ENCODE data around the gene PLEKHG4. TPM values are rescaled to one million over a fixed set of nuclear protein-coding genes. Genes with fewer than 3 reads are reported as not detected.

Gene PLEKHG4
- polyA plus RNA-seq, 1 experiment, result 25.2 TPM

DNA sequence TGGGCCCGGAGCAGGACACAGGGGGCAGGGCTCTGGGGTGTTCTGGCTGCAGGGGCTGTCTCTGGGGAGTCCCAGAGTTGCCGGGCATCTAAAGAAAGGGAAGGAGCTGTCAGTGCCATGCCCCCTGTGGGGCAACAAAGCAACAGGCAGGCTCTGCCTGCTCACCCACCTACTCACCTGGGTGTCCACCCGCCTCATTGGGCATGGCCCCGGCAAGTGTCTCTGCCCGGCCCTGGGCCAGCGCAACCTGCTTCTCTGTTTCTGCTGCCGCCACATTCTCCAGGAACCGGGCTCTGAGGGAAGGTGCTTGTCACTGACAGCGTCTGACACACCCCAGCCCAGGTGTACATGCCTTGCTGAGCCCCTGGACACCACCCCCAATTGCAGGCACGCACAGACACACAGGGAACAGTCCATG is 45.1 kb upstream of the PLEKHG4 start:
- Histone ChIP-seq H3K36me3 (ENCODE audit: control insufficient read depth, insufficient read depth, low read length) (peaks cover 56% of the 10 kb centered on the region), H3K27me3 (ENCODE audit: control insufficient read depth, insufficient read depth, low read length) (no peaks in the 10 kb centered on the region), H3K4me3 (ENCODE audit: low read depth, low read length) (no peak overlapping the region)
- POLR2A ChIA-PET, result no interaction called here
- CTCF ChIA-PET, result no interaction called here
- TF ChIP-seq, protein P1, sequence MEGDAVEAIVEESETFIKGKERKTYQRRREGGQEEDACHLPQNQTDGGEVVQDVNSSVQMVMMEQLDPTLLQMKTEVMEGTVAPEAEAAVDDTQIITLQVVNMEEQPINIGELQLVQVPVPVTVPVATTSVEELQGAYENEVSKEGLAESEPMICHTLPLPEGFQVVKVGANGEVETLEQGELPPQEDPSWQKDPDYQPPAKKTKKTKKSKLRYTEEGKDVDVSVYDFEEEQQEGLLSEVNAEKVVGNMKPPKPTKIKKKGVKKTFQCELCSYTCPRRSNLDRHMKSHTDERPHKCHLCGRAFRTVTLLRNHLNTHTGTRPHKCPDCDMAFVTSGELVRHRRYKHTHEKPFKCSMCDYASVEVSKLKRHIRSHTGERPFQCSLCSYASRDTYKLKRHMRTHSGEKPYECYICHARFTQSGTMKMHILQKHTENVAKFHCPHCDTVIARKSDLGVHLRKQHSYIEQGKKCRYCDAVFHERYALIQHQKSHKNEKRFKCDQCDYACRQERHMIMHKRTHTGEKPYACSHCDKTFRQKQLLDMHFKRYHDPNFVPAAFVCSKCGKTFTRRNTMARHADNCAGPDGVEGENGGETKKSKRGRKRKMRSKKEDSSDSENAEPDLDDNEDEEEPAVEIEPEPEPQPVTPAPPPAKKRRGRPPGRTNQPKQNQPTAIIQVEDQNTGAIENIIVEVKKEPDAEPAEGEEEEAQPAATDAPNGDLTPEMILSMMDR (IDR thresholded peaks at IDR 0.05; ENCODE audit: insufficient read depth, low read depth, low read length), result no peak
- no peak for DNase-seq (ENCODE audit: low read depth)

DNA sequence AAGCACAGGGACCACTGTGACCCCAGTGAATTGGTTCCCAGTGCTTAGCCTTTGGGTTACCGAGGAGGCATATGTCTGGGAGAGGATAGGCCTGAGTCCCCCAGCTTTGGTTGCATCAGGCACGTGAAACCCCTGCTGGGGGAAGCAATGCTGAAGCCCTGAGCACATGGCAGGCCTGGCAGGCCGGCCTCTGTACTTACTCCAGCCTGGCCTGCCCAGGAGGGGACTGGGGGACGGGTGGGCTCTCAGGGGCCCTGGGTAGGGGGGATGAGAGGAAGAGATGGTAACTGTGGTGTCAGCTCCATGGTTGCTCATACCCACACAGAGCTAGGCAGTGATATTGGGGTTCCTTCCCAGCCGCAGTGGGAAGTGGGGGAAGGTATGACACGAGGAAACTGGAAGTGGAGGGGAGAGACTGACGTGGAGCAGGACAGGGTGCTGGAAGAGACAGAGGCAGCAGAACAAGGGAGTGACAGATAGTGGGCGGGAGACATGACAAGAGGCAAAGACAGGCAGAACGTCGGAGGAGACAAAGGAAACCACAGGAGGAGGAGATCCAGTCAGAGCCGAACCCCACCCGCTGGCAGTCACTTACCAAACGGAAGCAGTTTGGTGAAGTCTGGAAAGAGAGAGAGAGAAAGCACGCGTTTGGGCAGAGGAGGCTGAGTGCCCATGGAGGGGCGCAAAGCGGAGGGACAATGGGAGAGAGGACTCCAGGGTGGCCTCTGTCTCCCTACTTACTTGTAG is 43.3 kb upstream of the PLEKHG4 start:
- ChIA-PET CTCF (no interaction called here), POLR2A (no interaction called here)
- no peak for DNase-seq (ENCODE audit: low read depth)
- Histone ChIP-seq H3K4me3 (ENCODE audit: low read depth, low read length) (no peak overlapping the region), H3K27me3 (ENCODE audit: control insufficient read depth, insufficient read depth, low read length) (no peaks in the 10 kb centered on the region), H3K36me3 (ENCODE audit: control insufficient read depth, insufficient read depth, low read length) (peaks cover 46% of the 10 kb centered on the region)
- TF ChIP-seq, protein P1 (IDR thresholded peaks at IDR 0.05; ENCODE audit: insufficient read depth, low read depth, low read length), result no peak

DNA sequence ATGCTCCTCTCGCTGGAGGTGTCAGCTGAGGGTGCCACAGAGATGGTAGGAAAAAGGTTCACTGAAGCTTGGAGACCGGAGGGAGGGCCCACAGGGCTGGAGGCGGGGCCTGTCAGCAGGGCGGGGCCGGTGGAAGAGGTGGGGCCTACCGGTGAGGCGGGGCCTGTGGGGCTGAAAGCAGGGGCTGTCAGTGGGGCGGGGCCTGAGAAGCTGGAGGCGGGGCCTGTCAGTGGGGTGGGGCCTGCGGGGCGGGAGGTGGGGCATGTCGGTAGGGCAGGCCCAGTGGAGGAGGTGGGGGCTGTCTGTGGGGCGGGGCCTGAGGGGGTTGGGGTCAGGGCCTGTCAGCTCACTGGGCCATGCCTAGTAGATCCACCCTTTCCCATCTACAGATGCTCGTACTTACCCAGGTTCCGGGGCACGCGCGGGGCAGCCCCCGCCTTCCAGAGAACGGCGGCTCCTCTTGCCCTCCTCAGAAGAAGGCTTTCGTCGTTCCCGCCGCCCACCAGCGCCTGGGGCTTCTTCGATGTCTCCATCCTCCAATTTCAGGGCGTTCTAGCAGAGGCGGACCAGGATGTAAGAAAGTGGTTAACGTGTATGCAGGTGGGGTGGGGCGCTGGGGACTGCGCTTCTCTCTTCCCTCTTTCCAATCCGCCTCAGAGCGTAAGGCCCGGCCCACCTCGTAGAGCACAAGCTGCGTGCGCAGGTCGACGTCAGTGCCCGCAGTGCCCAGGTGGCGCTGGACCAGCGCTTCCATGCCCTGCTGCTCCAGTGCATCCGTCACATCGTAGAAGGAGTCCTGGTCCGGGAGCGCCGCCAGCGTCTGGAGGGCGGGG is 42.6 kb upstream of the PLEKHG4 start:
- Histone ChIP-seq H3K4me3 (ENCODE audit: low read depth, low read length) (no peak overlapping the region), H3K36me3 (ENCODE audit: control insufficient read depth, insufficient read depth, low read length) (peaks cover 39% of the 10 kb centered on the region), H3K27me3 (ENCODE audit: control insufficient read depth, insufficient read depth, low read length) (no peaks in the 10 kb centered on the region)
- DNase-seq (ENCODE audit: low read depth), result no peak
- ChIA-PET POLR2A (no interaction called here), CTCF (no interaction called here)
- TF ChIP-seq, protein P1 (IDR thresholded peaks at IDR 0.05; ENCODE audit: insufficient read depth, low read depth, low read length), result no peak

DNA sequence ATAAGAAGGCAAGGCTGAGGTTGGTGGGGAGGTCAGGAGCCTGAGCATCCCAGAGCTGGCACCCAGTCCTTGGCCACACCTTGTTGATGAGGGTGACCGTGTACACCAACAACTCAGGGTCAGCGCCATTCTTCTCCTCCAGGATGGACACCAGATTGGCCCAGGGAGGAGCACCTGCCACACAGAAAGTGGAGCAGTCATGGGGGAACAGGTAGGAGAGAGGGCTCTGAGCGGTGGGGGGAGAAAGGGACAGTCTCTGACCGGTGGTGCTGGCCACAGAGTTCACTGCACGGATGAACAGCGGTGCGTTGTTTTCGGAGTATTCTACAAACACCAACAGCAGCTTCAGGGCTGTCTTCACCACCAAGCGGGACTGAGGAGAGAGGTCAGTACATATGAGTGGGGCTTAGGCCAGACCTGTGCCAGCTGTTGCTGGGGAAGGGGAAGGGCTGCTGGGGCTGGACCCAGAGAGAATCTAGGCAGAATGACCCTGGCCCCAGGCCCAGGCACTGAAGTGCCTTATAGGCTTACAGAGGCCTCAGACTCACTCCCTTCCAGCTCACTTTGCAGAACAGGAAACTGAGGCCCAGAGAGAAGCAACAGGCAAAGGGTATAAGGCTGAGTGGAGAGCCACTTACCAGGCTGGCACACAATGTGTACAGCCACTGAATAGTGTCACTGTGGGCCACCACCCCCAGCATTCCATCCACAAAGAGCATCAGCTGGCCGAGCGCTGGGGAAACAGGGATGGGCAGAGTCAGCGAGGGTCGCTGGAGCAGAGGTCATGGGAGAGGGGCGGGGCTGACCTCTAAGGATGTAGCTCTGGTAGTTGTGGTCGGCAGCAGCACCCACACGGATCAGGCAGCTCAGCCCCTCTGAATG is 41.7 kb upstream of the PLEKHG4 start:
- Histone ChIP-seq H3K36me3 (ENCODE audit: control insufficient read depth, insufficient read depth, low read length) (peaks cover 37% of the 10 kb centered on the region), H3K27me3 (ENCODE audit: control insufficient read depth, insufficient read depth, low read length) (no peaks in the 10 kb centered on the region), H3K4me3 (ENCODE audit: low read depth, low read length) (no peak overlapping the region)
- no peak for DNase-seq (ENCODE audit: low read depth)
- CTCF ChIA-PET, result interaction anchor here (0.6 to 2.0 kb wide), 3 partner anchors 10 to 111 kb away, joined by 4 to 15 read pairs (median 5); partner anchors contain the start of gene TMEM208
- POLR2A ChIA-PET, result no interaction called here
- TF ChIP-seq, protein P1 (IDR thresholded peaks at IDR 0.05; ENCODE audit: insufficient read depth, low read depth, low read length), result no peak

GRCh38 chr16:67238278-67238575 is 41.1 kb upstream of the PLEKHG4 start:
- peaks cover 37% of the 10 kb centered on the region for H3K36me3 ChIP-seq (ENCODE audit: control insufficient read depth, insufficient read depth, low read length)
- DNase-seq (ENCODE audit: low read depth), result no peak
- TF ChIP-seq, protein P1 (IDR thresholded peaks at IDR 0.05; ENCODE audit: insufficient read depth, low read depth, low read length), result no peak
- ChIA-PET CTCF (interaction anchor here (2.0 kb wide), 1 partner anchor 11 kb away, joined by 15 read pairs; the partner anchor contains the start of gene TMEM208), POLR2A (no interaction called here)
- H3K27me3 ChIP-seq (ENCODE audit: control insufficient read depth, insufficient read depth, low read length), result no peaks in the 10 kb centered on the region
- H3K4me3 ChIP-seq (ENCODE audit: low read depth, low read length), result no peak overlapping the region

All from BJ (cell line).